ENCODE measurements around the gene NSUN2.

Gene NSUN2

DNA sequence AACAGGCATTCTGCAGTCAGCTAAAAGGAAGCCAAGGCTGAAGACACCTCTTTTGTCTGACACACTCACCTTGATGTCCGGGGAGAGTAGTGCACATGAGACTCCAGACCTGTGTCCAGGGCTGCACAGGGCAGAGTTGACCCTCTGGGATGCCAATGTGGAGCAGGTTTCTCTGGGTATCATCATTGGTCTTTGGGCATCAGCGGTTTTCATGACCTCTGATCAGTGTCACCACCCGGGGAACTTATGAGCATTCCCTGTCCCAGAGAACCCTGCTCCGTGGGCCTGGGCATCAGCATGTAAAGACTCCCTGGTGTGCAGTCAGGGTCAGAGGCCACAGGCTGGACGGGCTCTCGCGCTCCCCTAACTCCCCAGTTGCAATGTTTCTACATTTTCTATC is 80.2 kb downstream of the NSUN2 start:
- POLR2A ChIA-PET: no interaction called here
- CTCF ChIA-PET: no interaction called here
- TF ChIP-seq ZSCAN30 (tag by site-specific recombination; IDR thresholded peaks at IDR 0.05): no peak
- no peak for TF ChIP-seq ZNF214 (tag by site-specific recombination; IDR thresholded peaks at IDR 0.05; ENCODE audit: borderline replicate concordance)
- no peak for TF ChIP-seq ZNF768 (tag by site-specific recombination; IDR thresholded peaks at IDR 0.05)
- TF ChIP-seq, protein P1, sequence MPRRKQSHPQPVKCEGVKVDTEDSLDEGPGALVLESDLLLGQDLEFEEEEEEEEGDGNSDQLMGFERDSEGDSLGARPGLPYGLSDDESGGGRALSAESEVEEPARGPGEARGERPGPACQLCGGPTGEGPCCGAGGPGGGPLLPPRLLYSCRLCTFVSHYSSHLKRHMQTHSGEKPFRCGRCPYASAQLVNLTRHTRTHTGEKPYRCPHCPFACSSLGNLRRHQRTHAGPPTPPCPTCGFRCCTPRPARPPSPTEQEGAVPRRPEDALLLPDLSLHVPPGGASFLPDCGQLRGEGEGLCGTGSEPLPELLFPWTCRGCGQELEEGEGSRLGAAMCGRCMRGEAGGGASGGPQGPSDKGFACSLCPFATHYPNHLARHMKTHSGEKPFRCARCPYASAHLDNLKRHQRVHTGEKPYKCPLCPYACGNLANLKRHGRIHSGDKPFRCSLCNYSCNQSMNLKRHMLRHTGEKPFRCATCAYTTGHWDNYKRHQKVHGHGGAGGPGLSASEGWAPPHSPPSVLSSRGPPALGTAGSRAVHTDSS (tag by site-specific recombination; IDR thresholded peaks at IDR 0.05): no peak
- TF ChIP-seq, protein P2, sequence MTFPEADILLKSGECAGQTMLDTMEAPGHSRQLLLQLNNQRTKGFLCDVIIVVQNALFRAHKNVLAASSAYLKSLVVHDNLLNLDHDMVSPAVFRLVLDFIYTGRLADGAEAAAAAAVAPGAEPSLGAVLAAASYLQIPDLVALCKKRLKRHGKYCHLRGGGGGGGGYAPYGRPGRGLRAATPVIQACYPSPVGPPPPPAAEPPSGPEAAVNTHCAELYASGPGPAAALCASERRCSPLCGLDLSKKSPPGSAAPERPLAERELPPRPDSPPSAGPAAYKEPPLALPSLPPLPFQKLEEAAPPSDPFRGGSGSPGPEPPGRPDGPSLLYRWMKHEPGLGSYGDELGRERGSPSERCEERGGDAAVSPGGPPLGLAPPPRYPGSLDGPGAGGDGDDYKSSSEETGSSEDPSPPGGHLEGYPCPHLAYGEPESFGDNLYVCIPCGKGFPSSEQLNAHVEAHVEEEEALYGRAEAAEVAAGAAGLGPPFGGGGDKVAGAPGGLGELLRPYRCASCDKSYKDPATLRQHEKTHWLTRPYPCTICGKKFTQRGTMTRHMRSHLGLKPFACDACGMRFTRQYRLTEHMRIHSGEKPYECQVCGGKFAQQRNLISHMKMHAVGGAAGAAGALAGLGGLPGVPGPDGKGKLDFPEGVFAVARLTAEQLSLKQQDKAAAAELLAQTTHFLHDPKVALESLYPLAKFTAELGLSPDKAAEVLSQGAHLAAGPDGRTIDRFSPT (tag by site-specific recombination; IDR thresholded peaks at IDR 0.05): no peak
- TF ChIP-seq, protein P3, sequence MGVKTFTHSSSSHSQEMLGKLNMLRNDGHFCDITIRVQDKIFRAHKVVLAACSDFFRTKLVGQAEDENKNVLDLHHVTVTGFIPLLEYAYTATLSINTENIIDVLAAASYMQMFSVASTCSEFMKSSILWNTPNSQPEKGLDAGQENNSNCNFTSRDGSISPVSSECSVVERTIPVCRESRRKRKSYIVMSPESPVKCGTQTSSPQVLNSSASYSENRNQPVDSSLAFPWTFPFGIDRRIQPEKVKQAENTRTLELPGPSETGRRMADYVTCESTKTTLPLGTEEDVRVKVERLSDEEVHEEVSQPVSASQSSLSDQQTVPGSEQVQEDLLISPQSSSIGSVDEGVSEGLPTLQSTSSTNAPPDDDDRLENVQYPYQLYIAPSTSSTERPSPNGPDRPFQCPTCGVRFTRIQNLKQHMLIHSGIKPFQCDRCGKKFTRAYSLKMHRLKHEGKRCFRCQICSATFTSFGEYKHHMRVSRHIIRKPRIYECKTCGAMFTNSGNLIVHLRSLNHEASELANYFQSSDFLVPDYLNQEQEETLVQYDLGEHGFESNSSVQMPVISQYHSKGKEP (tag by site-specific recombination; IDR thresholded peaks at IDR 0.05): no peak
- TF ChIP-seq ZNF248 (tag by site-specific recombination; IDR thresholded peaks at IDR 0.05): no peak
- TF ChIP-seq ZNF423 (tag by site-specific recombination; IDR thresholded peaks at IDR 0.05): no peak
- TF ChIP-seq ZFP3 (tag by site-specific recombination; IDR thresholded peaks at IDR 0.05; ENCODE audit: low read depth): no peak
- TF ChIP-seq, protein P4, sequence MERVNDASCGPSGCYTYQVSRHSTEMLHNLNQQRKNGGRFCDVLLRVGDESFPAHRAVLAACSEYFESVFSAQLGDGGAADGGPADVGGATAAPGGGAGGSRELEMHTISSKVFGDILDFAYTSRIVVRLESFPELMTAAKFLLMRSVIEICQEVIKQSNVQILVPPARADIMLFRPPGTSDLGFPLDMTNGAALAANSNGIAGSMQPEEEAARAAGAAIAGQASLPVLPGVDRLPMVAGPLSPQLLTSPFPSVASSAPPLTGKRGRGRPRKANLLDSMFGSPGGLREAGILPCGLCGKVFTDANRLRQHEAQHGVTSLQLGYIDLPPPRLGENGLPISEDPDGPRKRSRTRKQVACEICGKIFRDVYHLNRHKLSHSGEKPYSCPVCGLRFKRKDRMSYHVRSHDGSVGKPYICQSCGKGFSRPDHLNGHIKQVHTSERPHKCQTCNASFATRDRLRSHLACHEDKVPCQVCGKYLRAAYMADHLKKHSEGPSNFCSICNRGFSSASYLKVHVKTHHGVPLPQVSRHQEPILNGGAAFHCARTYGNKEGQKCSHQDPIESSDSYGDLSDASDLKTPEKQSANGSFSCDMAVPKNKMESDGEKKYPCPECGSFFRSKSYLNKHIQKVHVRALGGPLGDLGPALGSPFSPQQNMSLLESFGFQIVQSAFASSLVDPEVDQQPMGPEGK (tag by site-specific recombination; IDR thresholded peaks at IDR 0.05): no peak
- no peak for TF ChIP-seq ZNF354C (tag by site-specific recombination; IDR thresholded peaks at IDR 0.05; ENCODE audit: borderline replicate concordance, low read depth)

DNA sequence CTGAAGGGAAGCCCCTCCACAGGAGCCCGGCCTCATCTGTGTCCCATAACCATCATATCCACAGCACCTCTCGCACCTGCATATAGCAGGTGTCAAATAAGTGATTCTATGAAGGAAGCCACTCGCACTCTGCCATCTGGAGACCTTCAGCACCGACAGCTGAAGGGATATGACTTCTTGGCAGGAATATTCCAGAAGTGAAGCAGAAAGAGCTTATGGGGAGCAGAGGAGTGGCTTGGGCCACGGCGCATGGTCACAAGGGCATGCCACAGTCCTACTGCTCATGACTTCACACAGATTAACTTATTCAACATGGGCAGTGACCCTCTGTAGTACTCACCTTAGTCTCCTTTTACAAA is 80.9 kb downstream of the NSUN2 start:
- CTCF ChIA-PET: no interaction called here
- POLR2A ChIA-PET: no interaction called here
- no peaks in the 10 kb centered on the region for H3K36me3 ChIP-seq (ENCODE audit: control insufficient read depth in 2 of 2, insufficient read depth in 1 of 2, low read length in 2 of 2)
- no peaks in the 10 kb centered on the region for H3K4me1 ChIP-seq (ENCODE audit: control insufficient read depth, insufficient read depth, low read length)
- H3K4me3 ChIP-seq (ENCODE audit: low read depth, low read length): no peak overlapping the region
- no peak overlapping the region for H3K27ac ChIP-seq (ENCODE audit: extremely low read depth, low read depth, low read length)
- H3K9me3 ChIP-seq (ENCODE audit: control insufficient read depth, insufficient read depth, low read depth, low read length): no peaks in the 10 kb centered on the region
- TF ChIP-seq, protein P4 (tag by site-specific recombination; IDR thresholded peaks at IDR 0.05): no peak
- TF ChIP-seq KLF7 (tag by site-specific recombination; IDR thresholded peaks at IDR 0.05; ENCODE audit: borderline replicate concordance) (no peak), ZNF530 (tag by site-specific recombination; IDR thresholded peaks at IDR 0.05; ENCODE audit: low read depth) (no peak)

More for the DNA sequence above, 80.2 kb downstream of the NSUN2 start:
- Histone ChIP-seq H3K36me3 (ENCODE audit: control insufficient read depth in 2 of 2, insufficient read depth in 1 of 2, low read length in 2 of 2) (no peaks in the 10 kb centered on the region), H3K27ac (ENCODE audit: extremely low read depth, low read depth, low read length) (no peak overlapping the region), H3K9me3 (ENCODE audit: control insufficient read depth, insufficient read depth, low read depth, low read length) (no peaks in the 10 kb centered on the region), H3K4me1 (ENCODE audit: control insufficient read depth, insufficient read depth, low read length) (no peaks in the 10 kb centered on the region), H3K4me3 (ENCODE audit: low read depth, low read length) (no peak overlapping the region)
